ENCODE results near the gene AGMO. TPM values are rescaled to one million over a fixed set of nuclear protein-coding genes. Genes with fewer than 3 reads are reported as not detected.

The AGMO gene
- total and polyA plus RNA-seq, 2 donors (not counting 1 experiment from before 2014, with no cell fraction given) = not detected

- ChIA-PET POLR2A (no interaction called here), CTCF (interaction anchor here (0.6 kb wide), 1 partner anchor 1954 kb away, joined by 5 read pairs; no protein-coding TSS in a partner anchor)
- Mint-ChIP-seq H3K27ac (no peak overlapping the region), H3K4me1 (no peaks in the 10 kb centered on the region), H3K4me3 (no peak overlapping the region), H3K27me3 (no peaks in the 10 kb centered on the region), H3K9me3 (ENCODE audit: insufficient read depth) (peaks cover 3% of the 10 kb centered on the region)
- no peak overlapping the region for H3K4me3 ChIP-seq (ENCODE audit: control extremely low read depth in 1 of 5, extremely low read depth in 1 of 5, insufficient read depth in 1 of 5, low read depth in 2 of 5, low read length in 4 of 5)
- H3K79me2 ChIP-seq (ENCODE audit: control insufficient read depth, insufficient read depth, low read length) = no peaks in the 10 kb centered on the region
- H3K4me2 ChIP-seq (replicated peaks; ENCODE audit: low read depth, low read length, poor library complexity, severe bottlenecking) = no peak overlapping the region
- no peak for DNase-seq
- no CpG with 5 or more reads among the region's 2 CpGs for WGBS (ENCODE audit: insufficient coverage)
- no peaks in the 10 kb centered on the region for H3K36me3 ChIP-seq (replicated peaks in 1 of 2; ENCODE audit: control extremely low read depth in 1 of 2, control insufficient read depth in 1 of 2, extremely low read depth in 1 of 2, insufficient read depth in 2 of 2, low read length in 1 of 2)
- no peak overlapping the region for H3K9ac ChIP-seq (ENCODE audit: low read length)
- ATAC-seq (ENCODE audit: low read depth) = no peak
- no peak for TF ChIP-seq EZH2 (IDR thresholded peaks at IDR 0.05; ENCODE audit: borderline replicate concordance, insufficient read depth, low read depth, low read length, poor library complexity, severe bottlenecking)
- no peak for TF ChIP-seq CTCF (IDR thresholded peaks at IDR 0.05)
- no peaks in the 10 kb centered on the region for H3K9me3 ChIP-seq (ENCODE audit: control extremely low read depth in 1 of 3, control insufficient read depth in 2 of 3, insufficient read depth in 1 of 3, low read length in 2 of 3)
- H3K4me1 ChIP-seq (ENCODE audit: control insufficient read depth in 2 of 2, insufficient read depth in 2 of 2, low read length in 2 of 2) = no peaks in the 10 kb centered on the region
- no peaks in the 10 kb centered on the region for H3K27me3 ChIP-seq (replicated peaks in 1 of 4; ENCODE audit: control extremely low read depth in 1 of 4, control insufficient read depth in 3 of 4, insufficient read depth in 4 of 4, low read length in 3 of 4)
- no peak overlapping the region for H3K27ac ChIP-seq (ENCODE audit: low read length in 2 of 2)
- no peak overlapping the region for H2AFZ ChIP-seq (ENCODE audit: insufficient read depth, low read depth, low read length, poor library complexity, severe bottlenecking)
- intact Hi-C loops (cut with micrococcal nuclease) = no loop called here
- no peaks in the 10 kb centered on the region for H4K20me1 ChIP-seq (ENCODE audit: control insufficient read depth, insufficient read depth, low read length, poor library complexity, severe bottlenecking)
Observed at GRCh38 chr7:15214976-15215375, 346.8 kb downstream of the AGMO start.

GRCh38 chr7:15213093-15213492, 348.7 kb downstream of the AGMO start:
- ChIA-PET POLR2A (no interaction called here), CTCF (no interaction called here)
- Histone ChIP-seq H3K4me1 (ENCODE audit: control insufficient read depth in 2 of 2, insufficient read depth in 2 of 2, low read length in 2 of 2) (no peaks in the 10 kb centered on the region), H4K20me1 (ENCODE audit: control insufficient read depth, insufficient read depth, low read length, poor library complexity, severe bottlenecking) (no peaks in the 10 kb centered on the region), H3K9ac (ENCODE audit: low read length) (no peak overlapping the region), H3K4me2 (replicated peaks; ENCODE audit: low read depth, low read length, poor library complexity, severe bottlenecking) (no peak overlapping the region), H3K4me3 (ENCODE audit: control extremely low read depth in 1 of 5, extremely low read depth in 1 of 5, insufficient read depth in 1 of 5, low read depth in 2 of 5, low read length in 4 of 5) (no peak overlapping the region), H2AFZ (ENCODE audit: insufficient read depth, low read depth, low read length, poor library complexity, severe bottlenecking) (no peak overlapping the region), H3K79me2 (ENCODE audit: control insufficient read depth, insufficient read depth, low read length) (no peaks in the 10 kb centered on the region), H3K36me3 (replicated peaks in 1 of 2; ENCODE audit: control extremely low read depth in 1 of 2, control insufficient read depth in 1 of 2, extremely low read depth in 1 of 2, insufficient read depth in 2 of 2, low read length in 1 of 2) (no peaks in the 10 kb centered on the region), H3K27me3 (replicated peaks in 1 of 4; ENCODE audit: control extremely low read depth in 1 of 4, control insufficient read depth in 3 of 4, insufficient read depth in 4 of 4, low read length in 3 of 4) (no peaks in the 10 kb centered on the region), H3K27ac (ENCODE audit: low read length in 2 of 2) (no peak overlapping the region), H3K9me3 (ENCODE audit: control extremely low read depth in 1 of 3, control insufficient read depth in 2 of 3, insufficient read depth in 1 of 3, low read length in 2 of 3) (no peaks in the 10 kb centered on the region)
- no CpG with 5 or more reads among the region's 2 CpGs for WGBS (ENCODE audit: insufficient coverage)
- Mint-ChIP-seq H3K4me3 (no peak overlapping the region), H3K9me3 (ENCODE audit: insufficient read depth) (peaks cover 3% of the 10 kb centered on the region), H3K4me1 (no peaks in the 10 kb centered on the region), H3K27ac (no peak overlapping the region), H3K27me3 (no peaks in the 10 kb centered on the region)
- DNase-seq = no peak
- no peak for TF ChIP-seq EZH2 (IDR thresholded peaks at IDR 0.05; ENCODE audit: borderline replicate concordance, insufficient read depth, low read depth, low read length, poor library complexity, severe bottlenecking)
- TF ChIP-seq CTCF (IDR thresholded peaks at IDR 0.05) = no peak
- intact Hi-C loops (cut with micrococcal nuclease) = no loop called here
- ATAC-seq (ENCODE audit: low read depth) = no peak

Measured in B cell (primary cell).